ENCODE measurements around the gene UCN3.

DNA sequence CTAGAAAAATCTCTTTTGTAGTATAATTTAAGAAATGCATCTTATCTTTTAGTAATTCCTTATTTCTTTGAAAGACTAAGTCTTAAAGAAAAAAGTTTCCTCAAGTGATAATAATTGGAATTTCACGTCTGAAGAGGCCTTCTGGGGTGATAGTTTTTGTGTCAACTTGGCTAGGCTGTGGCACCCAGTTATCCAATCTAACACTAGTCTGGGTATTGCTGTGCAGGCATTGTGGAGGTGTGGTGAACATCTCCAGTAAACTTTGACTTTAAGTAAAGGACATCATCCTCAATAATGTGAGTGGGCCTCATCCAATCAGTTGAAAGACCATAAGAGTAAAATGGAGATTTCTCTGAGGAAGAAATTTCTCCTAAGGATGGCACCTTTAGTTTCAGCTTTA, 42.2 kb downstream of the UCN3 start:
- TF ChIP-seq ZNF174 (CRISPR knock-in tag; IDR thresholded peaks at IDR 0.05) (no peak), CREB1 (IDR thresholded peaks at IDR 0.05) (no peak), CREB1 (CRISPR knock-in tag; IDR thresholded peaks at IDR 0.05) (no peak), LARP7 (IDR thresholded peaks at IDR 0.05) (no peak), MXI1 (IDR thresholded peaks at IDR 0.05; ENCODE audit: low read depth, low read length) (no peak), FOXK2 (conservative IDR thresholded peaks at IDR 0.05 in 1 of 2, IDR thresholded peaks at IDR 0.05 in 1 of 2; ENCODE audit: low read depth in 2 of 2) (no peak), ZNF778 (CRISPR knock-in tag; IDR thresholded peaks at IDR 0.05) (no peak)
- TF ChIP-seq, protein P1, sequence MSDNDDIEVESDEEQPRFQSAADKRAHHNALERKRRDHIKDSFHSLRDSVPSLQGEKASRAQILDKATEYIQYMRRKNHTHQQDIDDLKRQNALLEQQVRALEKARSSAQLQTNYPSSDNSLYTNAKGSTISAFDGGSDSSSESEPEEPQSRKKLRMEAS (CRISPR knock-in tag; IDR thresholded peaks at IDR 0.05) = no peak
- TF ChIP-seq, protein P2, sequence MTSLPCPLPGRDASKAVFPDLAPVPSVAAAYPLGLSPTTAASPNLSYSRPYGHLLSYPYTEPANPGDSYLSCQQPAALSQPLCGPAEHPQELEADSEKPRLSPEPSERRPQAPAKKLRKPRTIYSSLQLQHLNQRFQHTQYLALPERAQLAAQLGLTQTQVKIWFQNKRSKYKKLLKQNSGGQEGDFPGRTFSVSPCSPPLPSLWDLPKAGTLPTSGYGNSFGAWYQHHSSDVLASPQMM (CRISPR knock-in tag; IDR thresholded peaks at IDR 0.05) = no peak
